ENCODE data around the gene RASSF8.

DNA sequence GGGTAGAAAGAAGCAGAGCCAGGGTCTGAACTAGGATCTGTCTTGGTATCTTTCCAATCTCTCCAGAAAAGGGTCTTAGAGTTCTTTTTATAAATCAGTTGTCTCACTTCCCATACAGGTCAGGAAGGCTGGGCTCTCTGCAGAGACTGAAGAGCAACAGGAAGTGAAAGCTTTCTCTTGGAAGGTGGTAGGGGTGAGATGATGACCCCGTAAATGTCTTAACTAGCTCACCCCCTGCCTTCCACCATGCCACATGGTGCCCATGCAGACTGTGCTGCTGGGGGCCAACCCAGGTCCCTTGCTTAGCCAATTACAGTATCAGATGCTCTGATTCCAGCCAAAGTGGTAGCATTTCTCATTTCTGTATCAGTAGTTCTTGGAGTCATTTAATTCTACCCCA is 17.6 kb upstream of the RASSF8 start:
- TF ChIP-seq, protein P1, sequence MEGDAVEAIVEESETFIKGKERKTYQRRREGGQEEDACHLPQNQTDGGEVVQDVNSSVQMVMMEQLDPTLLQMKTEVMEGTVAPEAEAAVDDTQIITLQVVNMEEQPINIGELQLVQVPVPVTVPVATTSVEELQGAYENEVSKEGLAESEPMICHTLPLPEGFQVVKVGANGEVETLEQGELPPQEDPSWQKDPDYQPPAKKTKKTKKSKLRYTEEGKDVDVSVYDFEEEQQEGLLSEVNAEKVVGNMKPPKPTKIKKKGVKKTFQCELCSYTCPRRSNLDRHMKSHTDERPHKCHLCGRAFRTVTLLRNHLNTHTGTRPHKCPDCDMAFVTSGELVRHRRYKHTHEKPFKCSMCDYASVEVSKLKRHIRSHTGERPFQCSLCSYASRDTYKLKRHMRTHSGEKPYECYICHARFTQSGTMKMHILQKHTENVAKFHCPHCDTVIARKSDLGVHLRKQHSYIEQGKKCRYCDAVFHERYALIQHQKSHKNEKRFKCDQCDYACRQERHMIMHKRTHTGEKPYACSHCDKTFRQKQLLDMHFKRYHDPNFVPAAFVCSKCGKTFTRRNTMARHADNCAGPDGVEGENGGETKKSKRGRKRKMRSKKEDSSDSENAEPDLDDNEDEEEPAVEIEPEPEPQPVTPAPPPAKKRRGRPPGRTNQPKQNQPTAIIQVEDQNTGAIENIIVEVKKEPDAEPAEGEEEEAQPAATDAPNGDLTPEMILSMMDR (conservative IDR thresholded peaks at IDR 0.05; ENCODE audit: low read depth in 2 of 2): no peak
- TF ChIP-seq, protein P2, sequence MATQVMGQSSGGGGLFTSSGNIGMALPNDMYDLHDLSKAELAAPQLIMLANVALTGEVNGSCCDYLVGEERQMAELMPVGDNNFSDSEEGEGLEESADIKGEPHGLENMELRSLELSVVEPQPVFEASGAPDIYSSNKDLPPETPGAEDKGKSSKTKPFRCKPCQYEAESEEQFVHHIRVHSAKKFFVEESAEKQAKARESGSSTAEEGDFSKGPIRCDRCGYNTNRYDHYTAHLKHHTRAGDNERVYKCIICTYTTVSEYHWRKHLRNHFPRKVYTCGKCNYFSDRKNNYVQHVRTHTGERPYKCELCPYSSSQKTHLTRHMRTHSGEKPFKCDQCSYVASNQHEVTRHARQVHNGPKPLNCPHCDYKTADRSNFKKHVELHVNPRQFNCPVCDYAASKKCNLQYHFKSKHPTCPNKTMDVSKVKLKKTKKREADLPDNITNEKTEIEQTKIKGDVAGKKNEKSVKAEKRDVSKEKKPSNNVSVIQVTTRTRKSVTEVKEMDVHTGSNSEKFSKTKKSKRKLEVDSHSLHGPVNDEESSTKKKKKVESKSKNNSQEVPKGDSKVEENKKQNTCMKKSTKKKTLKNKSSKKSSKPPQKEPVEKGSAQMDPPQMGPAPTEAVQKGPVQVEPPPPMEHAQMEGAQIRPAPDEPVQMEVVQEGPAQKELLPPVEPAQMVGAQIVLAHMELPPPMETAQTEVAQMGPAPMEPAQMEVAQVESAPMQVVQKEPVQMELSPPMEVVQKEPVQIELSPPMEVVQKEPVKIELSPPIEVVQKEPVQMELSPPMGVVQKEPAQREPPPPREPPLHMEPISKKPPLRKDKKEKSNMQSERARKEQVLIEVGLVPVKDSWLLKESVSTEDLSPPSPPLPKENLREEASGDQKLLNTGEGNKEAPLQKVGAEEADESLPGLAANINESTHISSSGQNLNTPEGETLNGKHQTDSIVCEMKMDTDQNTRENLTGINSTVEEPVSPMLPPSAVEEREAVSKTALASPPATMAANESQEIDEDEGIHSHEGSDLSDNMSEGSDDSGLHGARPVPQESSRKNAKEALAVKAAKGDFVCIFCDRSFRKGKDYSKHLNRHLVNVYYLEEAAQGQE (IDR thresholded peaks at IDR 0.05; ENCODE audit: unreplicated experiment): no peak
- TF ChIP-seq EZH2 (IDR thresholded peaks at IDR 0.05; ENCODE audit: low read depth, unreplicated experiment) (no peak), EZH2phosphoT487 (IDR thresholded peaks at IDR 0.05; ENCODE audit: unreplicated experiment) (no peak), CREB1 (CRISPR knock-in tag; IDR thresholded peaks at IDR 0.05; ENCODE audit: low read depth) (no peak), POLR2AphosphoS5 (IDR thresholded peaks at IDR 0.05; ENCODE audit: low read depth) (no peak), ZNF331 (CRISPR knock-in tag; IDR thresholded peaks at IDR 0.05; ENCODE audit: low read depth) (no peak), JUNB (IDR thresholded peaks at IDR 0.05; ENCODE audit: unreplicated experiment) (no peak), ZNF114 (CRISPR knock-in tag; IDR thresholded peaks at IDR 0.05) (no peak), STAT1 (IDR thresholded peaks at IDR 0.05; ENCODE audit: unreplicated experiment) (no peak)
- TF ChIP-seq, protein P3, sequence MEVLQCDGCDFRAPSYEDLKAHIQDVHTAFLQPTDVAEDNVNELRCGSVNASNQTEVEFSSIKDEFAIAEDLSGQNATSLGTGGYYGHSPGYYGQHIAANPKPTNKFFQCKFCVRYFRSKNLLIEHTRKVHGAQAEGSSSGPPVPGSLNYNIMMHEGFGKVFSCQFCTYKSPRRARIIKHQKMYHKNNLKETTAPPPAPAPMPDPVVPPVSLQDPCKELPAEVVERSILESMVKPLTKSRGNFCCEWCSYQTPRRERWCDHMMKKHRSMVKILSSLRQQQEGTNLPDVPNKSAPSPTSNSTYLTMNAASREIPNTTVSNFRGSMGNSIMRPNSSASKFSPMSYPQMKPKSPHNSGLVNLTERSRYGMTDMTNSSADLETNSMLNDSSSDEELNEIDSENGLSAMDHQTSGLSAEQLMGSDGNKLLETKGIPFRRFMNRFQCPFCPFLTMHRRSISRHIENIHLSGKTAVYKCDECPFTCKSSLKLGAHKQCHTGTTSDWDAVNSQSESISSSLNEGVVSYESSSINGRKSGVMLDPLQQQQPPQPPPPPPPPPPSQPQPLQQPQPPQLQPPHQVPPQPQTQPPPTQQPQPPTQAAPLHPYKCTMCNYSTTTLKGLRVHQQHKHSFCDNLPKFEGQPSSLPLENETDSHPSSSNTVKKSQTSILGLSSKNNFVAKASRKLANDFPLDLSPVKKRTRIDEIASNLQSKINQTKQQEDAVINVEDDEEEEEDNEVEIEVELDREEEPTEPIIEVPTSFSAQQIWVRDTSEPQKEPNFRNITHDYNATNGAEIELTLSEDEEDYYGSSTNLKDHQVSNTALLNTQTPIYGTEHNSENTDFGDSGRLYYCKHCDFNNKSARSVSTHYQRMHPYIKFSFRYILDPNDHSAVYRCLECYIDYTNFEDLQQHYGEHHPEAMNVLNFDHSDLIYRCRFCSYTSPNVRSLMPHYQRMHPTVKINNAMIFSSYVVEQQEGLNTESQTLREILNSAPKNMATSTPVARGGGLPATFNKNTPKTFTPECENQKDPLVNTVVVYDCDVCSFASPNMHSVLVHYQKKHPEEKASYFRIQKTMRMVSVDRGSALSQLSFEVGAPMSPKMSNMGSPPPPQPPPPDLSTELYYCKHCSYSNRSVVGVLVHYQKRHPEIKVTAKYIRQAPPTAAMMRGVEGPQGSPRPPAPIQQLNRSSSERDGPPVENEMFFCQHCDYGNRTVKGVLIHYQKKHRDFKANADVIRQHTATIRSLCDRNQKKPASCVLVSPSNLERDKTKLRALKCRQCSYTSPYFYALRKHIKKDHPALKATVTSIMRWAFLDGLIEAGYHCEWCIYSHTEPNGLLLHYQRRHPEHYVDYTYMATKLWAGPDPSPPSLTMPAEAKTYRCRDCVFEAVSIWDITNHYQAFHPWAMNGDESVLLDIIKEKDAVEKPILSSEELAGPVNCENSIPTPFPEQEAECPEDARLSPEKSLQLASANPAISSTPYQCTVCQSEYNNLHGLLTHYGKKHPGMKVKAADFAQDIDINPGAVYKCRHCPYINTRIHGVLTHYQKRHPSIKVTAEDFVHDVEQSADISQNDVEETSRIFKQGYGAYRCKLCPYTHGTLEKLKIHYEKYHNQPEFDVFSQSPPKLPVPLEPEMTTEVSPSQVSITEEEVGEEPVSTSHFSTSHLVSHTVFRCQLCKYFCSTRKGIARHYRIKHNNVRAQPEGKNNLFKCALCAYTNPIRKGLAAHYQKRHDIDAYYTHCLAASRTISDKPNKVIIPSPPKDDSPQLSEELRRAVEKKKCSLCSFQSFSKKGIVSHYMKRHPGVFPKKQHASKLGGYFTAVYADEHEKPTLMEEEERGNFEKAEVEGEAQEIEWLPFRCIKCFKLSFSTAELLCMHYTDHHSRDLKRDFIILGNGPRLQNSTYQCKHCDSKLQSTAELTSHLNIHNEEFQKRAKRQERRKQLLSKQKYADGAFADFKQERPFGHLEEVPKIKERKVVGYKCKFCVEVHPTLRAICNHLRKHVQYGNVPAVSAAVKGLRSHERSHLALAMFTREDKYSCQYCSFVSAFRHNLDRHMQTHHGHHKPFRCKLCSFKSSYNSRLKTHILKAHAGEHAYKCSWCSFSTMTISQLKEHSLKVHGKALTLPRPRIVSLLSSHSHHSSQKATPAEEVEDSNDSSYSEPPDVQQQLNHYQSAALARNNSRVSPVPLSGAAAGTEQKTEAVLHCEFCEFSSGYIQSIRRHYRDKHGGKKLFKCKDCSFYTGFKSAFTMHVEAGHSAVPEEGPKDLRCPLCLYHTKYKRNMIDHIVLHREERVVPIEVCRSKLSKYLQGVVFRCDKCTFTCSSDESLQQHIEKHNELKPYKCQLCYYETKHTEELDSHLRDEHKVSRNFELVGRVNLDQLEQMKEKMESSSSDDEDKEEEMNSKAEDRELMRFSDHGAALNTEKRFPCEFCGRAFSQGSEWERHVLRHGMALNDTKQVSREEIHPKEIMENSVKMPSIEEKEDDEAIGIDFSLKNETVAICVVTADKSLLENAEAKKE (CRISPR knock-in tag; IDR thresholded peaks at IDR 0.05): no peak
- TF ChIP-seq, protein P4, sequence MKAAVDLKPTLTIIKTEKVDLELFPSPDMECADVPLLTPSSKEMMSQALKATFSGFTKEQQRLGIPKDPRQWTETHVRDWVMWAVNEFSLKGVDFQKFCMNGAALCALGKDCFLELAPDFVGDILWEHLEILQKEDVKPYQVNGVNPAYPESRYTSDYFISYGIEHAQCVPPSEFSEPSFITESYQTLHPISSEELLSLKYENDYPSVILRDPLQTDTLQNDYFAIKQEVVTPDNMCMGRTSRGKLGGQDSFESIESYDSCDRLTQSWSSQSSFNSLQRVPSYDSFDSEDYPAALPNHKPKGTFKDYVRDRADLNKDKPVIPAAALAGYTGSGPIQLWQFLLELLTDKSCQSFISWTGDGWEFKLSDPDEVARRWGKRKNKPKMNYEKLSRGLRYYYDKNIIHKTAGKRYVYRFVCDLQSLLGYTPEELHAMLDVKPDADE (IDR thresholded peaks at IDR 0.05): no peak
